Measurements from ENCODE around the gene IGF2BP2. TPM values are rescaled to one million over a fixed set of nuclear protein-coding genes. Genes with fewer than 3 reads are reported as not detected.
A peak's percentile ranks its signal among the peaks of the same experiment; 100 is the strongest.

Gene IGF2BP2
- total and polyA plus RNA-seq, 9 of the 15 experiments (the other 6 are each of a cell fraction or from before 2014, with no cell fraction given): 3.2 to 59.6 (median 30.5) TPM

DNA sequence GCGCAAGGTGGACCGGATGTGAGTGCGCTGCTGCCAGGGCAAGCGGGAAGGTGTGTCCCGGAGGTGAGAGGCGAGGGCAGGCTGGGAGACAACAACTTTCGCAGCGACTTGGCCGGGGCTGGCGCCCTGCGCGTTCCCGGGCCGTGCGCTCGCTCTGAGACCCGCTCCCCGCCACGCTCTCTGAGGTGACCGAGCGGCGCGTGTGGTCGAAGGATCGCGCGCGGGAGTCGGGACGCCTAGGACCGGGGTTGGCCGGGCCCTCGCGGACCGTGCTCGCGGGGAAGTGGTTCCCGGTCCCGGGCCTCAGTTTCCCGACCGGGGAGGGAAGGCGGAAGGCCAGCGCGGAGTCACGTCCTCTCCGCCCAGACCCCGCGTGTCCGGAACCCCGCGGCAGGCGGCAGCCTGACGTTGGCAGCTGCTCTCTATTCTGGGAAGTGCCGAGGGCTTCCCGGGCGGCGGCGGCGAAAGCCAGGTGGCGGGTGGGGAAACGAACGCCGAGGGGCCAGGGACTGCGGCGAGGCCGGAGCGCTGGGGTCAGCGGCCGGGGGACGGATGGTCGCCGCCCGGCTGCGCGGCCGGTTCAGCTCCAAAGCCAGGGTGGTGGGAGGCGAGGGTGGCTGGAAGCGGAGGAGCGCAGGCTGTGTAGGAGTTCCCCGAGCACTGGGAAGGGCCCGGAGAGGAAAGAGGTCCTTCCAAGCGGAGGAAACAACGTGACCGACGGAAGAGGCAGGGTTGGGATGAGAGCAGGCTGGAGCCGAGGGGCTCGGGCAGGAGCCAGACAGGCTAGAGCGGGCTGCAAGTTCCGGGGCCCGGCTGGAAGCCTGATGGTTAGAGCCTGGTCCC, 1.0 kb upstream of the IGF2BP2 start (continued):
- TF ChIP-seq CREB1 (IDR thresholded peaks at IDR 0.05) (0 out of 2 replicates have a peak, but pooled peaks have one; percentile 5), CREB1 (CRISPR knock-in tag; IDR thresholded peaks at IDR 0.05) (peak; percentile 50; the same call in 1 of the 2 replicates), PCBP1 (IDR thresholded peaks at IDR 0.05; ENCODE audit: low read depth, low read length, poor library complexity, severe bottlenecking) (no peak), POLR2A (conservative IDR thresholded peaks at IDR 0.05) (no peak), CEBPG (CRISPR knock-in tag; IDR thresholded peaks at IDR 0.05) (no peak), CEBPG (tag; conservative IDR thresholded peaks at IDR 0.05 in 1 of 2, IDR thresholded peaks at IDR 0.05 in 1 of 2) (no peak), OTX1 (CRISPR knock-in tag; IDR thresholded peaks at IDR 0.05) (no peak), SMARCE1 (IDR thresholded peaks at IDR 0.05) (no peak), JUNB (CRISPR knock-in tag; conservative IDR thresholded peaks at IDR 0.05) (no peak), PRPF4 (IDR thresholded peaks at IDR 0.05; ENCODE audit: insufficient read depth, low read depth, low read length, poor library complexity, severe bottlenecking) (peak; percentile 4), TAF9B (IDR thresholded peaks at IDR 0.05; ENCODE audit: partially characterized antibody) (no peak), HIVEP1 (CRISPR knock-in tag; IDR thresholded peaks at IDR 0.05) (no peak), NFIX (CRISPR knock-in tag; IDR thresholded peaks at IDR 0.05; ENCODE audit: low read depth) (no peak), PML (IDR thresholded peaks at IDR 0.05; ENCODE audit: low read length) (no peak)
- TF ChIP-seq, protein P1, sequence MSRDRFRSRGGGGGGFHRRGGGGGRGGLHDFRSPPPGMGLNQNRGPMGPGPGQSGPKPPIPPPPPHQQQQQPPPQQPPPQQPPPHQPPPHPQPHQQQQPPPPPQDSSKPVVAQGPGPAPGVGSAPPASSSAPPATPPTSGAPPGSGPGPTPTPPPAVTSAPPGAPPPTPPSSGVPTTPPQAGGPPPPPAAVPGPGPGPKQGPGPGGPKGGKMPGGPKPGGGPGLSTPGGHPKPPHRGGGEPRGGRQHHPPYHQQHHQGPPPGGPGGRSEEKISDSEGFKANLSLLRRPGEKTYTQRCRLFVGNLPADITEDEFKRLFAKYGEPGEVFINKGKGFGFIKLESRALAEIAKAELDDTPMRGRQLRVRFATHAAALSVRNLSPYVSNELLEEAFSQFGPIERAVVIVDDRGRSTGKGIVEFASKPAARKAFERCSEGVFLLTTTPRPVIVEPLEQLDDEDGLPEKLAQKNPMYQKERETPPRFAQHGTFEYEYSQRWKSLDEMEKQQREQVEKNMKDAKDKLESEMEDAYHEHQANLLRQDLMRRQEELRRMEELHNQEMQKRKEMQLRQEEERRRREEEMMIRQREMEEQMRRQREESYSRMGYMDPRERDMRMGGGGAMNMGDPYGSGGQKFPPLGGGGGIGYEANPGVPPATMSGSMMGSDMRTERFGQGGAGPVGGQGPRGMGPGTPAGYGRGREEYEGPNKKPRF (IDR thresholded peaks at IDR 0.05; ENCODE audit: low read depth, low read length): no peak
- TF ChIP-seq, protein P2, sequence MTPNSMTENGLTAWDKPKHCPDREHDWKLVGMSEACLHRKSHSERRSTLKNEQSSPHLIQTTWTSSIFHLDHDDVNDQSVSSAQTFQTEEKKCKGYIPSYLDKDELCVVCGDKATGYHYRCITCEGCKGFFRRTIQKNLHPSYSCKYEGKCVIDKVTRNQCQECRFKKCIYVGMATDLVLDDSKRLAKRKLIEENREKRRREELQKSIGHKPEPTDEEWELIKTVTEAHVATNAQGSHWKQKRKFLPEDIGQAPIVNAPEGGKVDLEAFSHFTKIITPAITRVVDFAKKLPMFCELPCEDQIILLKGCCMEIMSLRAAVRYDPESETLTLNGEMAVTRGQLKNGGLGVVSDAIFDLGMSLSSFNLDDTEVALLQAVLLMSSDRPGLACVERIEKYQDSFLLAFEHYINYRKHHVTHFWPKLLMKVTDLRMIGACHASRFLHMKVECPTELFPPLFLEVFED (CRISPR knock-in tag; conservative IDR thresholded peaks at IDR 0.05): no peak
- TF ChIP-seq, protein P3, sequence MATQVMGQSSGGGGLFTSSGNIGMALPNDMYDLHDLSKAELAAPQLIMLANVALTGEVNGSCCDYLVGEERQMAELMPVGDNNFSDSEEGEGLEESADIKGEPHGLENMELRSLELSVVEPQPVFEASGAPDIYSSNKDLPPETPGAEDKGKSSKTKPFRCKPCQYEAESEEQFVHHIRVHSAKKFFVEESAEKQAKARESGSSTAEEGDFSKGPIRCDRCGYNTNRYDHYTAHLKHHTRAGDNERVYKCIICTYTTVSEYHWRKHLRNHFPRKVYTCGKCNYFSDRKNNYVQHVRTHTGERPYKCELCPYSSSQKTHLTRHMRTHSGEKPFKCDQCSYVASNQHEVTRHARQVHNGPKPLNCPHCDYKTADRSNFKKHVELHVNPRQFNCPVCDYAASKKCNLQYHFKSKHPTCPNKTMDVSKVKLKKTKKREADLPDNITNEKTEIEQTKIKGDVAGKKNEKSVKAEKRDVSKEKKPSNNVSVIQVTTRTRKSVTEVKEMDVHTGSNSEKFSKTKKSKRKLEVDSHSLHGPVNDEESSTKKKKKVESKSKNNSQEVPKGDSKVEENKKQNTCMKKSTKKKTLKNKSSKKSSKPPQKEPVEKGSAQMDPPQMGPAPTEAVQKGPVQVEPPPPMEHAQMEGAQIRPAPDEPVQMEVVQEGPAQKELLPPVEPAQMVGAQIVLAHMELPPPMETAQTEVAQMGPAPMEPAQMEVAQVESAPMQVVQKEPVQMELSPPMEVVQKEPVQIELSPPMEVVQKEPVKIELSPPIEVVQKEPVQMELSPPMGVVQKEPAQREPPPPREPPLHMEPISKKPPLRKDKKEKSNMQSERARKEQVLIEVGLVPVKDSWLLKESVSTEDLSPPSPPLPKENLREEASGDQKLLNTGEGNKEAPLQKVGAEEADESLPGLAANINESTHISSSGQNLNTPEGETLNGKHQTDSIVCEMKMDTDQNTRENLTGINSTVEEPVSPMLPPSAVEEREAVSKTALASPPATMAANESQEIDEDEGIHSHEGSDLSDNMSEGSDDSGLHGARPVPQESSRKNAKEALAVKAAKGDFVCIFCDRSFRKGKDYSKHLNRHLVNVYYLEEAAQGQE (IDR thresholded peaks at IDR 0.05; ENCODE audit: borderline replicate concordance): no peak
- TF ChIP-seq, protein P3 (CRISPR knock-in tag; IDR thresholded peaks at IDR 0.05; ENCODE audit: low read depth): no peak; the same call in 1 of the 2 replicates
